Astrocyte (in vitro differentiated cells and primary cell): ENCODE results near the gene CASP10. TPM values are rescaled to one million over a fixed set of nuclear protein-coding genes. Genes with fewer than 3 reads are reported as not detected.

Experiments used
- DNase-seq: peaks from one replicate; pipeline ENCODE4 v3.0.0-alpha.2; 2010; ENCODE audit warnings: low read depth
- FAIRE-seq: peaks from 2 replicates; lab custom pipeline; 2011; peaks lifted over from hg19 to GRCh38; lab: Jason Lieb, UNC
- H2AFZ ChIP-seq: 2 replicates; pipeline ENCODE4 v1.6.0; 2012; ENCODE audit warnings: low read depth, low read length, inconsistent platforms
- H3K27ac ChIP-seq: 2 replicates; pipeline ENCODE4 v1.5.1; 2011; ENCODE audit warnings: low read depth, low read length, inconsistent platforms
- H3K27me3 ChIP-seq: 2 replicates; pipeline ENCODE4 v1.6.0; 2011; ENCODE audit warnings: low read length, inconsistent platforms; ENCODE audit not compliant: insufficient read depth
- H3K36me3 ChIP-seq: 2 replicates; pipeline ENCODE4 v1.5.1; 2011; ENCODE audit warnings: low read length, inconsistent platforms; ENCODE audit not compliant: insufficient read depth
- H3K4me1 ChIP-seq: 2 replicates; pipeline ENCODE4 v1.5.1; 2011; ENCODE audit warnings: low read length, inconsistent platforms; ENCODE audit not compliant: insufficient read depth
- H3K4me2 ChIP-seq: 2 replicates; pipeline ENCODE4 v1.6.0; 2012; ENCODE audit warnings: low read length, inconsistent platforms
- H3K4me3 ChIP-seq: 2 replicates; pipeline ENCODE4 v1.5.1; 2011; ENCODE audit warnings: low read depth, mild to moderate bottlenecking, low read length, inconsistent platforms; ENCODE audit not compliant: insufficient read depth
- H3K79me2 ChIP-seq: 2 replicates; pipeline ENCODE4 v1.6.0; 2012; ENCODE audit warnings: mild to moderate bottlenecking, low read length, inconsistent platforms; ENCODE audit not compliant: insufficient read depth
- H3K9ac ChIP-seq: 2 replicates; pipeline ENCODE4 v1.6.0; 2012; ENCODE audit warnings: mild to moderate bottlenecking, low read length, inconsistent platforms
- H3K9me3 ChIP-seq: 2 replicates; pipeline ENCODE4 v1.5.1; 2012; ENCODE audit warnings: low read depth, mild to moderate bottlenecking, low read length, inconsistent platforms; ENCODE audit not compliant: insufficient read depth
- H4K20me1 ChIP-seq: 2 replicates; pipeline ENCODE4 v1.6.0; 2012; ENCODE audit warnings: low read length, inconsistent platforms; ENCODE audit not compliant: insufficient read depth
- H3K27ac Mint-ChIP-seq: one replicate; pipeline ENCODE4 v1.8.0; 2021; ENCODE audit warnings: mild to moderate bottlenecking, mixed read lengths; ENCODE audit not compliant: unreplicated experiment
- H3K27me3 Mint-ChIP-seq: one replicate; pipeline ENCODE4 v1.8.0; 2021; ENCODE audit warnings: low read depth, mixed read lengths; ENCODE audit not compliant: unreplicated experiment
- H3K36me3 Mint-ChIP-seq: one replicate; pipeline ENCODE4 v1.8.0; 2021; ENCODE audit warnings: low read depth, mixed read lengths; ENCODE audit not compliant: unreplicated experiment
- H3K4me1 Mint-ChIP-seq: one replicate; pipeline ENCODE4 v1.8.0; 2021; ENCODE audit warnings: low read depth, mixed read lengths; ENCODE audit not compliant: unreplicated experiment
- H3K4me3 Mint-ChIP-seq: one replicate; pipeline ENCODE4 v1.8.0; 2021; ENCODE audit warnings: mild to moderate bottlenecking, moderate library complexity, mixed read lengths; ENCODE audit not compliant: unreplicated experiment
- H3K9me3 Mint-ChIP-seq: one replicate; pipeline ENCODE4 v1.8.0; 2021; ENCODE audit warnings: mild to moderate bottlenecking, mixed read lengths; ENCODE audit not compliant: unreplicated experiment
- EZH2 ChIP-seq: IDR thresholded peaks from 2 replicates; pipeline ENCODE4 v1.6.1; 2012; ENCODE audit warnings: mild to moderate bottlenecking, low read length, inconsistent platforms; ENCODE audit not compliant: insufficient read depth
- total RNA-seq: library from RNA; stranded (reverse); gene quantifications from 2 replicates; pipeline ENCODE4 v1.2.1, GENCODE V29; 2021
- TF ChIP-seq, protein P1 (sequence below): IDR thresholded peaks from 2 replicates; pipeline ENCODE4 v1.5.1; 2011; ENCODE audit warnings: low read depth, mild to moderate bottlenecking, inconsistent platforms, low read length, moderate library complexity; ENCODE audit not compliant: insufficient read depth

The CASP10 gene
- total RNA-seq, 1 donor from 2014 or later, result 0.43 TPM

DNA sequence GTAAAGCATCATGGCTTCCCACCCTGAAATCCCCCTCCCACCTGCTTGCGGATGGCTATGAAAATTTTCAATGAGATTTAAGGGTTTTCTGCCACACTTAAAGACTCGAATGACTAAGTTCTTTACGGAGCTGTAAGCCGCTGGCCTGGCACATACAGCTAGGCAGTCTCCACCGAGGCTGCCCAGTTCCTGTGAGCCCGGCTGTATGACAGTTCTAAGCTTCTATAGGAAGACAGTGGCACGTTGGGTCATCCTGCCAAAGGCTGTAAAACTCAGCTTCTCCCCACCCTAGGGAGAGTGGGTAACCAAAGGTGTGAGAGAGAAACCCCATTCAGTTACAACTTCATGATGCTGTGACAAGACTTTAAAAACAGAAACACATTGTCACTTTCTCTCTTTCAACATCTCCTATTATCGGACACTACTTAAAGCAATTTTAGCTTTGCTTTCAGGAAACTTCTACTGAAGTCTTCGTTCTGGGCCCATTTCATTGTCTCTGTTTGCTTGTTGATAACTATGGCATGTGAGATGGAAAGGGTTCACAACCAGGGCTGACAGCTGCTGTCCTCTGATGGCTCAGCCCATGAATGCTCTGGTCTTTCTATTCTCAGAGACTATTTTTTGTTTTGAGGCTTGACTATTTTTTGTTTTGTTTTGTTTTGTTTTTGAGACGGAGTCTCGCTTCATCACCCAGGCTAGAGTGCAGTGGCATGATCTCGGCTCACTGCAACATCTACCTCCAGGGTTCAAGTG lies 84.5 kb downstream of the CASP10 start:
- no peak overlapping the region for H2AFZ ChIP-seq
- Mint-ChIP-seq H3K9me3 (no peaks in the 10 kb centered on the region), H3K4me1 (peaks cover 4% of the 10 kb centered on the region), H3K36me3 (peaks cover 6% of the 10 kb centered on the region), H3K27ac (no peak overlapping the region), H3K27me3 (no peaks in the 10 kb centered on the region), H3K4me3 (no peak overlapping the region)
- FAIRE-seq, result no peak
- no peak for DNase-seq
- H3K4me3 ChIP-seq, result no peak overlapping the region
- TF ChIP-seq EZH2, result no peak
- TF ChIP-seq, protein P1, sequence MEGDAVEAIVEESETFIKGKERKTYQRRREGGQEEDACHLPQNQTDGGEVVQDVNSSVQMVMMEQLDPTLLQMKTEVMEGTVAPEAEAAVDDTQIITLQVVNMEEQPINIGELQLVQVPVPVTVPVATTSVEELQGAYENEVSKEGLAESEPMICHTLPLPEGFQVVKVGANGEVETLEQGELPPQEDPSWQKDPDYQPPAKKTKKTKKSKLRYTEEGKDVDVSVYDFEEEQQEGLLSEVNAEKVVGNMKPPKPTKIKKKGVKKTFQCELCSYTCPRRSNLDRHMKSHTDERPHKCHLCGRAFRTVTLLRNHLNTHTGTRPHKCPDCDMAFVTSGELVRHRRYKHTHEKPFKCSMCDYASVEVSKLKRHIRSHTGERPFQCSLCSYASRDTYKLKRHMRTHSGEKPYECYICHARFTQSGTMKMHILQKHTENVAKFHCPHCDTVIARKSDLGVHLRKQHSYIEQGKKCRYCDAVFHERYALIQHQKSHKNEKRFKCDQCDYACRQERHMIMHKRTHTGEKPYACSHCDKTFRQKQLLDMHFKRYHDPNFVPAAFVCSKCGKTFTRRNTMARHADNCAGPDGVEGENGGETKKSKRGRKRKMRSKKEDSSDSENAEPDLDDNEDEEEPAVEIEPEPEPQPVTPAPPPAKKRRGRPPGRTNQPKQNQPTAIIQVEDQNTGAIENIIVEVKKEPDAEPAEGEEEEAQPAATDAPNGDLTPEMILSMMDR, result no peak
- peaks cover 15% of the 10 kb centered on the region for H3K79me2 ChIP-seq
- no peaks in the 10 kb centered on the region for H3K4me1 ChIP-seq
- peaks cover 6% of the 10 kb centered on the region for H3K36me3 ChIP-seq
- no peak overlapping the region for H3K27ac ChIP-seq
- no peak overlapping the region for H3K4me2 ChIP-seq
- no peaks in the 10 kb centered on the region for H3K9me3 ChIP-seq
- no peaks in the 10 kb centered on the region for H4K20me1 ChIP-seq
- H3K9ac ChIP-seq, result no peak overlapping the region
- no peaks in the 10 kb centered on the region for H3K27me3 ChIP-seq

DNA sequence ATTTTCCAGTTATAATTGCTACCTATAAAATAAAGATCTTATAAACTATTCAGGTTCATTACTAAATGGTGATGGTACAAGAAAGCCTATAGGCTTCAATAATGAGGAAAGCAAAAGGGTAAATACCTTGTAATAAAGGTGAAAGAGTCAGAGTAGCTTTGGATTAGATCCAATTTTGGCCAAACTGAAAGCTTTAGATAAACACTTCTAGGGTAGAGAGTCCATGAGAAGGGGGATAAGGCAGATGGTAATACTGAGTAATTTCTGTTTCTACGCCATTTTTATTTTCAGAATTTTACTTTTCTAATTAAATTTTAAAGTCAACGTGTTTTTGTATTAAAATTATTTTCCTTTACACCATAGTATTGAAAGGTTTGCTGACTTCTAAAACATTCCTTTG lies 86.8 kb downstream of the CASP10 start:
- no peak overlapping the region for H3K4me3 ChIP-seq
- no peaks in the 10 kb centered on the region for H3K4me1 Mint-ChIP-seq
- H3K4me3 Mint-ChIP-seq, result no peak overlapping the region
- H3K4me2 ChIP-seq, result no peak overlapping the region
- H3K27me3 Mint-ChIP-seq, result no peaks in the 10 kb centered on the region
- H3K9me3 ChIP-seq, result no peaks in the 10 kb centered on the region
- peaks cover 6% of the 10 kb centered on the region for H3K79me2 ChIP-seq
- TF ChIP-seq, protein P1, result no peak
- no peak for TF ChIP-seq EZH2
- H3K4me1 ChIP-seq, result no peaks in the 10 kb centered on the region
- H3K36me3 ChIP-seq, result peaks cover 11% of the 10 kb centered on the region
- no peak overlapping the region for H3K27ac Mint-ChIP-seq
- FAIRE-seq (no peak), DNase-seq (no peak)
- no peaks in the 10 kb centered on the region for H3K27me3 ChIP-seq
- H3K9me3 Mint-ChIP-seq, result no peaks in the 10 kb centered on the region
- H4K20me1 ChIP-seq, result no peaks in the 10 kb centered on the region
- H3K27ac ChIP-seq, result no peak overlapping the region
- no peak overlapping the region for H3K9ac ChIP-seq
- no peak overlapping the region for H2AFZ ChIP-seq
- peaks cover 6% of the 10 kb centered on the region for H3K36me3 Mint-ChIP-seq
